NCI-H128 (cell line): Measurements from ENCODE around the gene THY1.
"Not testable (repeated sequence)": the region's sequence is repeated elsewhere in the genome, so short reads cannot be mapped to it uniquely, and the experiment has no call there.

Experiments used
- DNase-seq: peaks from one replicate; lab custom pipeline; 2025; ENCODE audit not compliant: unreplicated experiment; lab: John Stamatoyannopoulos, UW

Gene THY1

DNA sequence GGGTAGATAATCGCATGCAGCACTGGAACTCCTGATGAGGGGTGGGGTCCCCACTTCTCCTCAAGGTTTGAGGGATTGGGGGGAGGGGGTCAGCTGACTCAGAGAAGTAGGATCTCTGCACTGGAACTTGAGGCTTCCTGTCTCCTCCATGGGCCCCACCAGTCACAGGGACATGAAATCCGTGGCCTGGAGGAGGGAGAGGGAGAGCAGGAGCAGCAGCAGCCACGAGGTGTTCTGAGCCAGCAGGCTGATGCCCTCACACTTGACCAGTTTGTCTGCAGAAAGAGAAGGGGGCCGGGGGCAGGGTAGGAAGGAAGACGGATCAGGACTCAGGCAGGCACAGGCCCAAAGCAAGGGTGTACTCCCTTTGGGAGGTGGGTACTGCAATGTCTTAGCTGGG lies 3.7 kb downstream of the THY1 start:
- DNase-seq, result no peak

DNA sequence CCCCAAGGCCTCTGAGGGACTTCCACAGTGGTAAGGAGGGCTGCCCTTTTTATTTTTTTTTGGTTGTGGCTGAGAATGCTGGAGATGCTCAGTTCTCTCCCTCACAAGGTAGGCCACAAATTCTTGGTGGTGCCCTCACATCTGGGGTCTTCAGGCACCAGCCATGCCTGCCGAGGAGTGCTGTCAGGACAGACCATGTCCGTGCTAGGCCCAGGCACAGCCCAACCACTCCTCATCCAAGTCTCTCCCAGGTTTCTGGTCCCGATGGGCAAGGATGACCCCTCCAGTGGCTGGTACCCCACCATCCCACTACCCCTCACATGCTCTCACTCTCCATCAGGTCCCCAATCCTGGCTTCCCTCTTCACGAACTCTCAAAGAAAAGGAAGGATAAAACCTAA lies 4.2 kb downstream of the THY1 start:
- no peak for DNase-seq

DNA sequence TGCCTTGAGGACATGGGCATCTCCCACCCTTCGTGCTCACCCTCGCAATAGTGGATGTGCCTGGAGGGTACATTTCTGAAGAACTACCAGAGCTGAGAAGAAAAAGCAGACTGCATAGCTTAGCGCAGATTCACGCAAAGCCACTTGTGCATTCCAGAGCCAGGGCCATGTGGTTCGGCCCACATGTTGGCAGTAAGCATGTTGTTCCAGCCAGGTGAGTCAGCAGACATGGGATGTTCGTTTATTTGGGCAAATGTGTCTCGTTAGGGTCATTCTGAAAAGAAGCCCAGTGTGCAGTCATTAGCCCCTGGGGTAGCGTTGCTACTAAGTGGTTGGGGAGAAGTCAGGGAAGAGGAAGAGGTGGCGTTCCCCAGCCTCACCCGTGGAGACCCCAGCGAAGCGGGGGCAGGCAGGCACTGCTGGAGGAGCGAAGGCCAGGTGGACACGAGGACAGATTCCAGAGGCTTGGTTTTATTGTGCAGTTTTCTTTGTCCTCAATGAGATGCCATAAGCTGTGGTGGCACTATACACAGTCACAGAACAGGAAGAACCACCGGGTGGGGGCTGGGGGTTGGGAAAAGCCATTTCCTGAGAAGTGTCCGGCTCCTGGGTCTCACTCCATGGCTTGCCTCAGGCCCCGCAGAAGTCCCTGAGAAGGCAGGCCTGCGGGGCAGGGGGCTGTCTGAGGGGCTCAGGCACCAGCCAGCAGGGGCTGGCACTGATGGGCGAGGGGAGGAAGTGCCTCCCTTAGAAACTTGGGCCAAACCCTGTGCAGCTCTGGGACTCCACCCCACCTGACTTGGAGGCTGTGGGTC lies 5.0 kb downstream of the THY1 start:
- DNase-seq, result no peak

DNA sequence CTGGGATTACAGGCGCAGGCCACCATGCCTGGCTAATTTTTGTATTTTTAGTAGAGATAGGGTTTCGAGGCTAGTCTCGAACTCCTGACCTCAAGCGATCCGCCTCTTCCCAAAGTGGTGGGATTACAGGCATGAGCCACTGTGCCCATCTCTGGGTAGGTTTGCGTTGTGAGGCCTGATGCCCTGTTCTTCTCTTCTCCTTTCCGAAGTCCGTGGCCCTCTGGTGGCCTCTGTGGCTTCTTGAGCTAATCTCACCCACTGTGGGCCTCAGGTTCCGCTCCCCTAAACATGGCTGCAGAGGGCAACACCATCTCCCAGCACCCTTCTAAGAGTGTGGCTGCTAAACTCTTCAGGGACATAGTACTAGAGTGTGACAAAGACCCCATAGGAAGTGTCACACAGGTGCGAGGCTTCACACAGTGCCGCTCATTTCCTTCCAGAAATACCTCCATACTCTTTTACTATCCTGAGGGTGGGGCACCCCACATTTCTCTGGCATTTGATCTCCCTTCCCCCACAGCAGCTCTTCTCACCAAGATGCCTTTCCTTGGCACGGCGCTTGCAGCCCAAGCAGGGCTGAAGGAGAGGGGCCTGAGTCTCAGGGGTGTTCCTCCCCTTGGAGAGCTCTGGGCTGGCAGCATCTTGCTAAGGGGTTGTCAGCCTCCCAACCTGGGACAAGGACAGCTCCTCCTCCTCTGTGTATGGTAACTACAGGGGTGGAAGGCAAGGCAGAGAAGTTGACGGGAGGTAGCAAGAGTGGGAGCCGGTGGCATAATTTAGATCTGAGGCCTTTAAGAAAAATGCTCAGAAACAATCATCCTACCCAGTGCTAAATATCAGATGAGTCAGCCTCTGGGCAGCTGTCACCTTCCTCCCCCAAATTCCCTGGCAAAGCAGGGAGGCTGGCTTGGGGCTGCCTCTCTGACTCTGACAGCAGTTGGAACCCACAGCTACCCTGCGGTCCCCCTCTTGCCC lies 6.1 kb downstream of the THY1 start:
- DNase-seq, result no peak

DNA sequence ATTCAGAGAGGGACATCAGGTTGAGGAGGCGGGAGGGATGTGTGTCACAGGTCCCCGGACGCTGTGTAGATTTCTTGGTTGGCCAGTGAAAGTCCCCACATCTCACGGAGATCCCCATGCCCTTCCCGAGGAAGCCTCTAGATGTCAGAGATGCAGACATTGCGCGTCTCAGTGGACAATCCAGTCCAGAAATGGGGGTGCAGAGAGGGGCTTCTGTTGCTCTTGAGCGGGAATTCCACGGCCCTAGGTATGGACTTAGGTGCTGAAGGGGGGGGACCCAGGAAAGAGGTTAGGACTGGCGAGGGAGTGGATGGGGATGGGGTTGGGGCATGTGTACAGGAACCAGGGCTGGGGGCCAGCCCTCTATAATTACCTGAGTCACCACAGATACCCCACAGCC lies 7.0 kb downstream of the THY1 start:
- DNase-seq, result no peak

DNA sequence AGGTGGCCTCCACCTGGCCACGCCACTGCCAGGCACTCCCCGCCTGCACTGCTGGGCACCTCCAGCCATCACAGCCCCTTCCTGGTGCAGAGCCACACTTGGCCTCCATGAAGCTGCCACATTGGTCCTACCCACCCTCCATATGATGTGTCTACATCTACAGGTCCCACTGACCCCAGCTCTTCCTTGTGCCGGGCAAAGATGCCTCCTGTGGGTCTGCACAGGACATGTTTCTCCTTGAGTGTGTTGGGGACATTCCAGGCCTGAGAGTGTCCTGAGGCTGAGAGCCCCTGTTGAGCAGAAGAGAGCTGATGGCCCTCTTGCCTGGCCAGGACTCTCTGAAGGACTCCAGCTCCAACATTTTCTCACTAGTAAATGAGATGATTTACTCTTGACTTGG lies 7.5 kb downstream of the THY1 start:
- no peak for DNase-seq

DNA sequence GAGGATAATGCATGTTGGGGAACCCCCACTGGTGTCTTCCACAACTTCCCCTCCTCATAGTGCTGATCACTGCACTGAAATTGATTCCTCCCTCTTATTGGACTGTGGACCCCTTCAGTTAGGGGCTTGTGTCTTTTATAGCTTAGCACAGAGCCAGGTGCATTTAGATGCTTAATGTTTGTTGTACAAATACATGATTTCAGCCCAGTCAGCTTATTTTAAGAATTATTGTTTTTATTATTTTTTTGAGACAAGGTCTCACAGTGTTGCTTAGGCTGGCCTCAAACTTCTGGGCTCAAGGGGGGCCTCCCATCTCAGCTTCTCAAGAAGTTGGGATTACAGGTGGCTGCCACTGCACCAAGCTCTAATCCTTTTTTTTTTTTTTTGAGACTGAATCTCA lies 8.2 kb downstream of the THY1 start:
- DNase-seq, result no peak

DNA sequence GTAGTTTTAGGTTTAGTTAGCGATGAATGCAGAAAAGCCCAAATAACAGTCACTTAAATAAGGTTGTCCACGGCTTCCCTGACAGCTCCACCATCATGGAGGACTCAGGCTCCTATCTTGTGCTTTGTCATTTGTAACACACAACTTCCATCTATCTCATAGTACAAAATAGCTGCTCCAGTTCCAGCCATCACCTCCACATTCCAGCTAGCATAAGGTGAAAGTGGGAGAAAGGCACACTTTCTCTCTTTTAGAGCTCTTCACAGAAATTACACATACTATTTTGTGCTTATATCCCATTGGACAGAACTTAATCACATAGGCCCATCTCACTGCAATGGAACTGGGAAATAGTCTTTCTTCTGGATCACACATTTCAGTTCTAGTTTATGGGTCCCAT lies 8.7 kb downstream of the THY1 start:
- no peak for DNase-seq

DNA sequence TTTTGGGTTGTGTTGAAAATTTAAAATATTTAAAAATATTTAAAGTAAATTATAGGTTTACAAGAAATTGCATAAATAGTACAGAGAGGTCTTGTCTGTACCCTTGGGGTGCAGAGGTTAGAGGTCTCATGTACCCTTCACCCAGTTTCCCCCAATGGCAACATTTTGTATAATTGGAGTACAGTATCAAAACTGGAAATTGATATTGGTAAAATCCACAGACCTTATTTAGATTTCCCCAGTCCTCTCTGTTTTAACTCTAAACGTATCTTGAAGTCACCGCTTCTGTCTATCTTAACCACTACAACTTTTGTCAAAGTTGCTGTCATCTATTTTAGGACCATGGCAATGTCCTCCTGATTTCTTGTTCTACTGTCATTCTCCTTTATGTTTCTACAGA lies 10.9 kb downstream of the THY1 start:
- no peak for DNase-seq

DNA sequence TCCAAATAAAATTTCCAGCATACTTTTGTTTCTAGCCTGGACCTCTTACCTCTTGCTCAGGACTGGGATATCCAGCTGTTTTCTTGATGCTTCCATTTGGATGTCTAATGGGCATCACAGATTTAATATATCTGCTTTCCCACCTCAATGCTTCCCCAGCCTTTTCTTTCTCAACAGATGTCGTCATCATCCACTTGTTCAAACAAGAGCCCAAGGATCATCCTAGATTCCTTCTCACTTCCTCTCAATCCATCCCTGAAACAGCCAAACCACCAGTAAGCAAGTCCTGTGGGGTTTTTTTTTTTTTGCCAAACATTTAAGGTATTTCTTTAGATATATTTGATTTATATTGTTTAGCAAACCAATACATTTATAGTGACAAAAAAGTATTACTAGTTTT lies 12.5 kb downstream of the THY1 start:
- no peak for DNase-seq

DNA sequence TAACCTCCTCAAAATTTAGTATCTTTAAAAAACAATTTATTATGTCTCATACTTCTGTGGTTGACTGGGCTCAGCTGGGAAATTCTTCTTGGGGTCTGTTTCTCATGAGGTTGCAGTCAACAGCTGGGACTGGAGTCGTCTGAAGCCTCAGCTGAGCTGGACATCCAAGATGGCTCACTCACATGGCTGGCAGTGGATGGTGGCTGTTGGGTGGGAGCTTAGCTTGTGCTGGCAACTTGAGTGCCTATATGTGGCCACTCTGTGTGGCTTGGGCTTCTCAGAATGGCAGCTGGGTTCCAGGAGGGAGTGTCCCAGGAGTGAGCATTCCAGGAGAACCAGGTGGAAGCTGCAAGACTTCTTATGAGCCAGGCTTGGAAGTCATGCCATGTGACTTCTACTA lies 13.2 kb downstream of the THY1 start:
- DNase-seq, result no peak

DNA sequence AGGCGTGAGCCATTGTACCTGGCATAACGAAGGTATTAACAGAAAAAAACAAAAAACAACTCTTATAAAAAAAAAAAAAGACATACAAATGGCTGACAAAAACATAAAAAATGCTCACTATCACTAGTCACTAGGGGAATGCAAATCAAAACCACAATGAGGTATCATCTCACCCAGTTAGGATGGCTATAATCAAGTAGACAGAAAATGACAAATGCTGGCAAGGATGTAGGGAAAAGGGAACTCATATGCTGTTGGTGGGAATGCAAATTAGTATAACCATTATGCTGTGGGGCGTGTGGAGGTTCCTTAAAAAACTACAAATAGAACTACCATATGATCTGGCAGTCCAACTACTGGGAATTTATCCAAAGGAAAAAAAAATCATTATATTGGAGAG lies 17.0 kb downstream of the THY1 start:
- no peak for DNase-seq

DNA sequence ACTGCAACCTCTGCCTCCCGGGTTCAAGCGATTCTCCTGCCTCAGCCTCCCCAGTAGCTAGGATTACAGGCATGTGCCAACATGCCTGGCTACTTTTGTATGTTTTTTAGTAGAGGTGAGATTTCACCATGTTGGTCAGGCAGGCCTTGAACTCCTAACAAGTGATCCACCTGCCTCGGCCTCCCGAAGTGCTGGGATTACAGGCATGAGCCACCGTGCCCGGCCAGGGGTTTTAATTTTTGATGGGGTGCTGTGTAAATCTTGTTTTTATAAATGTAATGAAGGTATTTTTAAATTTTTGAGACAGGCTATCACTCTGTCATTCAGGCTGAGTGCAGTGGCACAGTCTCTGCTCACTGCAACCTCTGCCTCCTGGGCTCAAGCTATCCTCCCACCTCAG lies 17.5 kb downstream of the THY1 start:
- not testable (repeated sequence) for DNase-seq

DNA sequence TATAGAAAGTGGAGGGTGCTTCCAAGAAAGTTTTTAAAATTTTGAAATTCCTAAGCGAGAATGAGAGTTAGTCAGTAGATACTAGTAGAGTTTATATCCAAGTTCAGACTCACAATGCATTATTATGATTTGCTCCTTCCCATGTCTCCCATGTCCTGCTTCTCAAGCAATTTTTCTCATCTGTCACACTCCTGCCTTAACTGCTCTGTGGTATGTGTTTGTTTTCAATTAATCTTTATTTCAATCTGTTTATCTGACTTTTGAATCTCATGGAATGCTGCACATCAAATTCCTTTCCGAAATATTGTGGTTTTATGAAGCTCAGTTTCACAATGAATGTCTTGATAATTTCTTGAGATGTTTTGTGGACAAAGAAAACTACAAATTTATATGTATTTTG lies 18.1 kb downstream of the THY1 start:
- DNase-seq, result no peak

DNA sequence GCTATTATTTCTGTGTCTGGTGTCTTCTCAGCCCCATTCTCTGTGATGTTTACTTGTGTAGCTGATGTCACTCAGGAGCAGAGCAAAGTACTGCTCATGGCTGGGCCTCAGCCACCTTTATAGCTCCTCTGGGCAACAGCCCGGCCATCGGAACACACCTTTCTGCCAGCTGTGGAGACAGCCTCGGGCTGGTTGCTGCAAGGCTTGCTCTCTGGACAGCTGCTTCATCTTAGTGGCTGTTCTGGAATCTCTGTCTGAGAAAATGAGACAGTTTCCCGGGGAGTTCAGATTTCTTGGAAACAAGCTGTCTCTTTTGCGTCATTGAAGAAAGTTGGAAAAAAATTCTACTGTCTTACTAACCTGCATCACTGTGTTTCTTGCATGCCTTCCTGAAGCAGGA lies 20.0 kb downstream of the THY1 start:
- DNase-seq, result no peak

DNA sequence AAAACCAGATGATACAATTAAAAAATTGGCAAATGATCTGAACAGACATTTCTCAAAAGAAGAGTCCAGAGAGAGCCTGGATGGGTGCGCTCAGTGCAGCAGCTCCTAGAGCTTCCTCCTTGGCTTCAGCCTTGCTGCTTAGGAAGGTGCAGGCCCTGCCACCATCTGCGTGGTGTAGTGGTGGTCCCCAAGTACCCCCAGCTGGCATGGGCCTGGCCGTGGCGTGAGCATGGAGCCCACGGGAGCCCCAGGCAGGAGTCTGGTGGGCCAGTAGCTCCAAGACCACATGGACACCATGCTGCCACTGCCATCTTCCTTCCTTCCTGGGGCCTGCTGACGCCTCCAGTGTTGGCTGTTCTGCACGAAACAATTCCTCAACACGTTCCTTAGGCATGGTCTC lies 20.5 kb downstream of the THY1 start:
- no peak for DNase-seq

DNA sequence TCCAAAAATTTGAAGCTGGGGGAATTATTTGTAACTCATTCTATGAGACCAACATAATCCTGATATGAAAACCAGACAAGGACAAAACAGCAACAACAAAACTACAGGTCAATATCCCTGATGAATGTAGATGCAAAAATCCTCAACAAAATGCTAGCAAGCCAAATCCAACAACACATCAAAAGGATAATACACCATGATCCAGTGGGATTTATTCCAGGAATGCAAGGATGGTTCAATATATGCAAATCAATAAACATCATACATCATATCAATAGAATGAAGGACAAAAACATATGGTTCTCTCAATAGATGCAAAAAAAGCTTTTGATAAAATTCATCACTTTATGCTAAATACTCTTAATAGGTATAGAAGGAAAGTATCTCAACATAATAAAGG lies 22.1 kb downstream of the THY1 start:
- DNase-seq, result no peak

DNA sequence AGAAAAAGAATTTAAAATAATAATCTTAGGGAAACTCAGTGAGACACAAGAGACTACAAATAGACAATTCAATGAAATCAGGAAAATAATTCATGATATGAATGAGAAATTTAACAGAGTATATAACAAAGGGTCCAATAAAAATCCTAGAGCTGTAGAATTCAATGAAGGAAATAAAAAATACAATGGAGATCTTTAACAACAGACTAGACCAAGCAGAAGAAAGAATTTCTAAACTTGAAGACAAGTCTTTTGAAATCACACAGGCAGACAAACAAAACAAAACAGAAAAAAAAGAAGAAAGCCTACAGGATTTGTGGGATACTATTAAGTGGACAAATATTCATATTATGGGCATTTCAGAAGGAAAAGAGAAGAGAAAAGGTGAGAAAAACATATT lies 25.2 kb downstream of the THY1 start:
- no peak for DNase-seq

DNA sequence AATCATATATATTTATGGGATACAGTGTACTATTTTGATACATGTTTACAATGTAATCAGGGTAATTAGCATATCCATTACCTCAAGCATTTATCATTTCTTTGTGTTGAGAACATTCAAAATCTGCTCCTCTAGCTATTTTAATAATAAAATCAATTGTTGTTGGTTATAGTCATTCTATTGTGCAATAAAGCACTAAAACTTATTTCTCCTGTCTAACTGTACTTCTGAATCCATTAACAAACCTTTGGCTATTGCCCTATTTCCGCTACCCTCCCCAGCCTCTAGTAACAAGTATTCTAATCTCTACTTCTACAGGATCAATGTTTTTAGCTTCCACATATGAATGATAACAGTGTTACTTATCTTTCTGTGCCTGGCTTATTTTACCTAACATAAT lies 26.1 kb downstream of the THY1 start:
- no peak for DNase-seq

DNA sequence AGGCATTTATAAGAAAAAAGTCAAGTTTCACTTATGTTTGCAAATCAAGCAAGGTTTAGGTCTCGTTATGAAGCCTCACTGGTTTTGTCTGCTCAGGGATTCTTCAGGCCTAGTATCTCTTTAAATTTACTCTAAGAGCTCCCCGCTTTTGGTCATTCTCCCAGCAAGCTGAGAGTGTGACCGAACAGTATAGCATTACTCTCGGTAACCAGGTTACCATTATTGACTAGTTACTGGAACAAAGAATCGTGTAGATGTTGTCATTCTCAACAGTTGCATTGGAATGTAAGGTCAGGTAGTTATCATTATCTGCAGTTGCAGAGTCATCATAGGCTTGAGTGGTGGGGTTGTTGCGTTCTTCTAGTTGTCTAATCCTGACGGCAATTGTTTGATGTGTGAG lies 31.7 kb downstream of the THY1 start:
- no peak for DNase-seq

DNA sequence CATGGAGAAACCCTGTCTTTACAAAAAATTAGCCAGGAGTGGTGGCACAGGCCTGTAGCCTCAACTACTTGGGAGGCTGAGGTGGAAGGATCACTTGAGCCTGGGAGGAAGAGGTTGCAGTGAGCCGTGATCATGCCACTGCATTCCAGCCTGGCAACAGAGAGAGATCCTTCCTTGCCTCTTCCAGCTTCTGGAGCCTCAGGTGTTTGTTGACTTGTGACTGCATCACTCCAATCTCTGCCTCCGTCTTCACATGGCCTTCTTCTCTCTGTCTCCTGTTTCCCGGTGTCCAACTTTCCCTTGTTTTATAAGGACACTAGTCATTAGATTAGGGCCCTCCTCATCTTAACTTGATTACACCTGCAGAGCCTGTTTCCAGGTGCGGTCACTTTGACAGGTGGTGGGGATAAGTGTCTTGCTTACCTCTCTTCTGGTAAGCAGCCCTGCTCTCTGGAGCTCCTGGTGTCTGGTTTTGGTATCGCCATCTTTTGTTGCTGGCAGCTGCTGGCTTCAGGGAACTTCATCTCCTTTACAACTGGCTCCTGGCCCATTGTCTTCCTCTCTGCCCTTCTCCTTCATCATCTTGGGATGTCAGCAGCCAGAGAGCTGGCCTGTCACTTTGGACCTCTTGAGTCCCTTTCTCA lies 33.2 kb downstream of the THY1 start:
- peak; percentile 8 for DNase-seq

DNA sequence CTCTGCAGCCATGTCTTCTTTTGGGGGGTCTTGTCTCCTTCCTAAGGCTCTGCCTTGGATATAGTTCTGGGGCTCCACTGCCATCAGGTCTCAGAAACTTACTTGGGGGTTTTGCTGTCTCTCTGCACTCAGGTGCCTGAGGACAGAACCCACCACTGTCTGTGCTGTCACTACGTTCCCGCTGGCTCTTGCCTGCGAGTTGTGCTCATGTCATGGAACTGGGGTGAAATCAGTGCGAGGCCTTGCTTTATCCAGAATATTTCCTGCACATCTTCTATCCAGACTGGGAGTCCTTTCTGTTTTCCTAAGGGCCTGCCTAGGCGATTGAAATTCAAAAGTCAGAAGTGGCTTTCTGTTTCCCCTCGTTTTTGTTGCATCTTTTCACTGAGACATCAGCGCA lies 34.9 kb downstream of the THY1 start:
- no peak for DNase-seq
